T-helper 17 cell (primary cell): ENCODE measurements around the gene LRP3. TPM values are rescaled to one million over a fixed set of nuclear protein-coding genes. Genes with fewer than 3 reads are reported as not detected.

Source experiments
- ATAC-seq: fragments of 150-1000 bp; cut with Tn5 transposase; 2 replicates; pipeline ENCODE4 v1.10.0; 2021; ENCODE audit warnings: mild to moderate bottlenecking, moderate library complexity
- DNase-seq, 3 donors: peaks; one replicate each; pipeline versions ENCODE4 v3.0.0 to v3.0.0-alpha.2; 2020 to 2021
- H3K9me3 ChIP-seq: one replicate; pipeline ENCODE4 v1.7.0; 2013; ENCODE audit warnings: low read length, mild to moderate bottlenecking; ENCODE audit not compliant: control insufficient read depth, poor library complexity, severe bottlenecking
- H3K27ac Mint-ChIP-seq: one replicate; pipeline ENCODE4 v1.8.0; 2022; ENCODE audit warnings: mild to moderate bottlenecking, moderate library complexity, mixed read lengths
- H3K27me3 Mint-ChIP-seq: one replicate; pipeline ENCODE4 v1.8.0; 2022; ENCODE audit warnings: mixed read lengths
- H3K36me3 Mint-ChIP-seq: one replicate; pipeline ENCODE4 v1.8.0; 2022; ENCODE audit warnings: low read depth, mixed read lengths
- H3K4me1 Mint-ChIP-seq: one replicate; pipeline ENCODE4 v1.8.0; 2022; ENCODE audit warnings: mild to moderate bottlenecking, mixed read lengths
- H3K4me3 Mint-ChIP-seq: one replicate; pipeline ENCODE4 v1.8.0; 2022; ENCODE audit warnings: mild to moderate bottlenecking, moderate library complexity, mixed read lengths
- total RNA-seq, 4 donors: library from RNA in 2 of 4; stranded (reverse) in 2 of 4; gene quantifications; one replicate each; pipeline ENCODE4 v1.2.3 and lab custom pipeline; 2022 to 2026

The LRP3 gene
- total RNA-seq, 2 donors from 2014 or later, result 0.52 TPM; not detected in 1

DNA sequence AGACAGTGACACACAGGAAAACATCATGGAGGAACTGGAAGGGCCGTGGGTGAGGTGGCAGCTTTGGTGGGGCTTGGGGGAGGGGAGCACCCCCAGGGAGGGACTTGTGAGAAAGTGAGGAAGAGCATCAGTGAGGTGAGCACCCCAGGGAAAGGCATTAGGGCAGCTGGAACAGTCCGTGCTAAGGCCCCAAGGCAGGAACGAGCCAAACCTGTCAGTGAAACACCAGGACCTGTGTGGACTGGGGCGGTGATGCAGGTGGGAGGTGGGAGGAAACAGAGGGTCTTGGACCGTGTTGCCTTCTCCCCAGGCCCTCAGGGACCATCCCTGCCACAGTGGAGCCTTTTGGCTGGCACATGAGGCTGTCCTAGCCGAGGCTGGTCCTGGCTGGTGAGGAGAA is 48.8 kb downstream of the LRP3 start:
- Mint-ChIP-seq H3K4me3 (no peak overlapping the region), H3K27me3 (peaks cover 15% of the 10 kb centered on the region), H3K36me3 (peaks cover under 1% of the 10 kb centered on the region), H3K4me1 (peaks cover 3% of the 10 kb centered on the region), H3K27ac (no peak overlapping the region)
- DNase-seq, result no peak
- no peaks in the 10 kb centered on the region for H3K9me3 ChIP-seq
- ATAC-seq, result no peak

GRCh38 chr19:33245948-33246708 is 52.0 kb downstream of the LRP3 start:
- H3K4me1 Mint-ChIP-seq, result peaks cover 3% of the 10 kb centered on the region
- H3K27ac Mint-ChIP-seq, result no peak overlapping the region
- H3K4me3 Mint-ChIP-seq, result no peak overlapping the region
- H3K9me3 ChIP-seq, result no peaks in the 10 kb centered on the region
- H3K27me3 Mint-ChIP-seq, result peaks cover 6% of the 10 kb centered on the region
- ATAC-seq (no peak), DNase-seq (no peak)
- no peaks in the 10 kb centered on the region for H3K36me3 Mint-ChIP-seq

- DNase-seq, result no peak
- no peak for ATAC-seq
Observed at GRCh38 chr19:33246709-33247440, 52.7 kb downstream of the LRP3 start.

DNA sequence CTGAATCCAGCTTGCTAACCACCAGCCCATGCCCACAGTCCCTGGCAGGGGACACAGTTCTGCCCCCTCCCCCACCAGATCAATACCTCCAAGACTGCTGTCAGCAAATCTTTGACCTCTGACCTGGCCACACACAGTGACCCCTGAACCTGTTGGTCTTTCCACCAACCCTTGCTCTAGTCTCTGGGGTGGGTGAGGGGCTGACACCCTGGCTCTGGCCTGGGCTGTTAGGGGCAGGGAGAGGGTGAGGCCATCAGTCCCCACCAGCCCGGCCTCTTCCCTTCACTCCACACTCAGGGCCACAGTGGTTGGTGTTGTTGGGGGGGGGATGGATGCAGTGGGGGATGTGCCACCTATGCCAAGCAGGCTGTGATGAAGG is 53.3 kb downstream of the LRP3 start:
- Mint-ChIP-seq H3K27me3 (peaks cover 6% of the 10 kb centered on the region), H3K36me3 (no peaks in the 10 kb centered on the region), H3K4me3 (no peak overlapping the region), H3K27ac (no peak overlapping the region), H3K4me1 (peaks cover 3% of the 10 kb centered on the region)
- H3K9me3 ChIP-seq, result no peaks in the 10 kb centered on the region
- no peak for DNase-seq
- no peak for ATAC-seq

More at GRCh38 chr19:33246709-33247440, 52.7 kb downstream of the LRP3 start:
- no peak overlapping the region for H3K27ac Mint-ChIP-seq
- H3K9me3 ChIP-seq, result no peaks in the 10 kb centered on the region
- H3K27me3 Mint-ChIP-seq, result peaks cover 6% of the 10 kb centered on the region
- H3K4me1 Mint-ChIP-seq, result peaks cover 3% of the 10 kb centered on the region
- no peaks in the 10 kb centered on the region for H3K36me3 Mint-ChIP-seq
- H3K4me3 Mint-ChIP-seq, result no peak overlapping the region

GRCh38 chr19:33248104-33248503 is 54.0 kb downstream of the LRP3 start:
- peaks cover 6% of the 10 kb centered on the region for H3K27me3 Mint-ChIP-seq
- H3K36me3 Mint-ChIP-seq, result no peaks in the 10 kb centered on the region
- peaks cover 3% of the 10 kb centered on the region for H3K4me1 Mint-ChIP-seq
- no peak overlapping the region for H3K27ac Mint-ChIP-seq
- ATAC-seq, result no peak
- no peaks in the 10 kb centered on the region for H3K9me3 ChIP-seq
- no peak for DNase-seq
- no peak overlapping the region for H3K4me3 Mint-ChIP-seq

DNA sequence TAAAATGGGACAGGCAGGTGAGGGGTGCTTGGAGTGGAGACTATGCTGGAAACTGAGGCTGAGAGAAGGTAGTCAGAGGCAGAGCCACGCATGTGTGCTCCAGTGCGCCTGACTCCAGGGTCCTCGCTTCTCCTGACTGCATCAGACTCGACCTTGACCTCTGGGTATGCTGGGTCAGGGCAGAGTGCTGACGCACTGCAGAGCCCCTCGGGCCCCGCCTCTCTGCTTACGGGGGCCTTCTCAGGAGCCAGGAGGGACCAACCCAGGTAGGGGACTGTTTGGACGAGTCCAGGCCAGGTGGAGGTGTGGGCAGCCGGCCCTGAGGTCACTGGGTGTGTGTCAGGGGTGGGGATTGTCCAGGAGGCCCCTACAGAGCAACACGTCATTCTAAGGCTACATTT is 54.4 kb downstream of the LRP3 start:
- Mint-ChIP-seq H3K27me3 (peaks cover 6% of the 10 kb centered on the region), H3K36me3 (no peaks in the 10 kb centered on the region), H3K27ac (no peak overlapping the region), H3K4me3 (no peak overlapping the region), H3K4me1 (peaks cover 3% of the 10 kb centered on the region)
- DNase-seq (no peak), ATAC-seq (no peak)
- no peaks in the 10 kb centered on the region for H3K9me3 ChIP-seq

DNA sequence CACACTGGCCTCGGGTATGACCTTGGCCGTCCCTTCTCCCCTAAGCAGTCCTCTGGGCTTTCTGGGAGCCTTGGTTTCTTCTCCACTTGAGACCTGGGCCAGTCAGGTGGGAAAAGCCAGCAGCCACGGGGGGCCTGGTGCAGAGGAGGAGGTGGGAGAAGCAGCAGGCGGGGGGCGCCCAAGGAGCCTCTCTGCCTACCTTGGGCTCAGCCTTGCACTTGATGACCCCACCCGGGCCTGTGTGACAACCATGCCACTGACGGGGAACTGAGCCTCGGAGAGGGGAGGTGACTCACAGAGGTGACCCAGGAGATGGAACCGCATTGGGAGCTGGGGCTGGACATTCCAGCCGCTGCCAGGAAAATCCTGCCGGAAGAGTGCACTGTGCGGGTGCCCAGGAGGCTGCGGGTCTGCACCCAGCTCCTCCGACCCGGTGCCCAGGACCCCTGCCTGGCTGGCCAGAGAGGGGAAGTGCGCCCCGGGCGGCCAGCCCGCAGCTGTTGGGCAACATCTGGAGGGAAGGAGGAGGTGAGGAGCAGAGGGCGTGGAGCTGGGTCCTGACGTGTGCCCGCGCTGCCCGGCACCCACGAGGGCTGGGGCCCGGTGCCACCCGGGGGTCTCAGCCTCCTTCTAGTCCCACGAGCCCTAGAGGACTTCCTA is 55.0 kb downstream of the LRP3 start:
- Mint-ChIP-seq H3K36me3 (no peaks in the 10 kb centered on the region), H3K4me3 (no peak overlapping the region), H3K27ac (no peak overlapping the region), H3K4me1 (peaks cover 2% of the 10 kb centered on the region), H3K27me3 (peaks cover 6% of the 10 kb centered on the region)
- H3K9me3 ChIP-seq, result no peaks in the 10 kb centered on the region
- DNase-seq, result no peak
- peak; percentile 33 for ATAC-seq

DNA sequence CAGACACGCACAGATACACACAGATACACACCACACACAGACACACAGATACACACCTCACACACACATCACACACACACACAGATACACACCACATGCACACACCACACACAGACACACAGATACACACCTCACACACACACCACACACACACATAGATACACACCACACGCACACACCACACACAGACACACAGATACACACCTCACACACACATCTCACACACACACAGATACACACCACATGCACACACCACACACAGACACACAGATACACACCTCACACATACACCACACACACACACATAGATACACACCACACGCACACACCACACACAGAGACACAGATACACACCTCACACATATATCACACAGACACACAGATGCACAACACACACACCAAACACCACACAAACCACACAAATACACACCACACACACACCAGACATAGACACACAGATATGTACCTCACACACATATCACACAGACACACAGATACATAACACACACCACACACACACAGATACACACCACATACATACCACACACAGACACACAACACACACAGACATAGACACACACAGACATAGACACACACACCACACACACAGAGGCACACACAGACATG is 55.7 kb downstream of the LRP3 start:
- no peaks in the 10 kb centered on the region for H3K4me1 Mint-ChIP-seq
- ATAC-seq, result no peak
- H3K4me3 Mint-ChIP-seq, result no peak overlapping the region
- H3K27ac Mint-ChIP-seq, result no peak overlapping the region
- no peaks in the 10 kb centered on the region for H3K9me3 ChIP-seq
- H3K36me3 Mint-ChIP-seq, result no peaks in the 10 kb centered on the region
- peaks cover 3% of the 10 kb centered on the region for H3K27me3 Mint-ChIP-seq
- no peak for DNase-seq

GRCh38 chr19:33250500-33250899 is 56.4 kb downstream of the LRP3 start:
- peaks cover 9% of the 10 kb centered on the region for H3K27me3 Mint-ChIP-seq
- H3K4me1 Mint-ChIP-seq, result no peaks in the 10 kb centered on the region
- no peak overlapping the region for H3K27ac Mint-ChIP-seq
- no peak overlapping the region for H3K4me3 Mint-ChIP-seq
- H3K9me3 ChIP-seq, result no peaks in the 10 kb centered on the region
- no peaks in the 10 kb centered on the region for H3K36me3 Mint-ChIP-seq
- DNase-seq, result no peak
- no peak for ATAC-seq

DNA sequence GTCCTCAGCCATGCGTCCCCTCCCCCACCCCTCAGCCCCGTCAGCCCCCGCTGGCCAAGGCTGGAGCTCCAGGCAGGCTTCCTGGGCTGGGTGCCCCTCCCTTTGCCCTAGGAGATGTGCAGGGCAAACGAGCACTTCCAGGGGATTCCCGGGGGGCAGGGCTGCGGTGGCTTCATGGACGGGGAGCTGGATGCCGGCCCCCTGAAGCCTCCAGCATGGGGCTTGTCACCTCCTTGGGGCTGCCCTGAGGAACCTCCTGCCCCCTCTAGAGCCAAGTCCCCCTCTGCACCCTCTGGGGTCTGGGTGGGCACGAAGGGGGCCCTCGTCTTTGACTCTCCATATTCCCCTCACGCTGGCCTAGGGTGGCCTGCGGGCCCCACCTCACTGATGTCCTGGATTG is 56.9 kb downstream of the LRP3 start:
- DNase-seq, result no peak
- Mint-ChIP-seq H3K27ac (no peak overlapping the region), H3K4me3 (no peak overlapping the region), H3K36me3 (no peaks in the 10 kb centered on the region), H3K27me3 (peaks cover 10% of the 10 kb centered on the region), H3K4me1 (no peaks in the 10 kb centered on the region)
- H3K9me3 ChIP-seq, result no peaks in the 10 kb centered on the region
- no peak for ATAC-seq

DNA sequence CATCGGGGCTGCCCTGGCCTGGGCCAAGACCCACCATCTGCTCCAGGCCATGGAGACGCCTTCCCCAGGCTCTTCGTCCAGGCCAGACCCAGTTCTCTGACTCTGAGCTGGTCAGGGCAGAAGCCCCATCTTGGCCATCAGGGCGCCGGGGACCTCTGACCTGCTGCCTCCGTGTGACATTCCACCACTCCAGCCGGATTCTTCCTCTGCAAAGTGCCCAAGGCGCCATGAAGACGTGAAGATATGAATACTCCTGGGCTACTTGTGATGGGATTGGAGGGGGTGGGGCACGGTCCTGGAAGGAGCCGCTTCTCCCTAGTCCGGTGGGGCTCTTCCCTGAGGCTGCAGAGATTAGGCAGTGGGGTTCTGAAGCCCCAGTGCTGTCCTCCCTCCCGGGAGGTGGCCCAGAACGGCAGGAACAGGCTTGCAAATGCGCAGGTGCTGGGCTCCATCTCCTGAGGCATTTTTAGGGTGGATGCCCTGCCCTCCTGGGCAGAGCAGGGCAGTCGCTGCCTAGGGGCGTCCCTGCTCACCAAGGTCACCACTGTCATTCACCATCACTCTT is 57.5 kb downstream of the LRP3 start:
- Mint-ChIP-seq H3K27me3 (peaks cover 10% of the 10 kb centered on the region), H3K4me3 (no peak overlapping the region), H3K4me1 (no peaks in the 10 kb centered on the region), H3K27ac (no peak overlapping the region), H3K36me3 (no peaks in the 10 kb centered on the region)
- ATAC-seq (no peak), DNase-seq (no peak)
- no peaks in the 10 kb centered on the region for H3K9me3 ChIP-seq

- H3K9me3 ChIP-seq, result no peaks in the 10 kb centered on the region
- Mint-ChIP-seq H3K27me3 (peaks cover 10% of the 10 kb centered on the region), H3K27ac (no peak overlapping the region), H3K4me3 (no peak overlapping the region), H3K36me3 (no peaks in the 10 kb centered on the region), H3K4me1 (no peaks in the 10 kb centered on the region)
- ATAC-seq, result no peak
- DNase-seq, result no peak
Observed at GRCh38 chr19:33252418-33252962, 58.4 kb downstream of the LRP3 start.

- H3K9me3 ChIP-seq, result no peaks in the 10 kb centered on the region
- DNase-seq, result no peak
- peaks cover 10% of the 10 kb centered on the region for H3K27me3 Mint-ChIP-seq
- H3K27ac Mint-ChIP-seq, result no peak overlapping the region
- no peak overlapping the region for H3K4me3 Mint-ChIP-seq
- no peaks in the 10 kb centered on the region for H3K36me3 Mint-ChIP-seq
- no peak for ATAC-seq
- no peaks in the 10 kb centered on the region for H3K4me1 Mint-ChIP-seq
Observed at GRCh38 chr19:33252971-33253370, 58.8 kb downstream of the LRP3 start.
